Immature natural killer cell (primary cell): ENCODE data around the gene TMEM217. TPM values are rescaled to one million over a fixed set of nuclear protein-coding genes. Genes with fewer than 3 reads are reported as not detected.
A peak's percentile ranks its signal among the peaks of the same experiment; 100 is the strongest.
"Not testable (repeated sequence)": the region's sequence is repeated elsewhere in the genome, so short reads cannot be mapped to it uniquely, and the experiment has no call there.

ENCODE experiments used
- DNase-seq, 3 donors: peaks; one replicate each; pipeline ENCODE4 v3.0.0; 2022; ENCODE audit warnings: mixed read lengths in 1 of 3
- H3K27ac Mint-ChIP-seq, 6 donors: one replicate each; pipeline ENCODE4 v1.8.0; 2020; ENCODE audit warnings: mixed read lengths in 6 of 6, mild to moderate bottlenecking in 5 of 6, inconsistent platforms in 4 of 6, moderate library complexity in 3 of 6
- H3K27me3 Mint-ChIP-seq, 3 donors: one replicate each; pipeline ENCODE4 v1.8.0; 2020 to 2021; ENCODE audit warnings: low read depth in 3 of 3, mild to moderate bottlenecking in 3 of 3, mixed read lengths in 3 of 3, moderate library complexity in 3 of 3, inconsistent platforms in 1 of 3
- H3K36me3 Mint-ChIP-seq, 3 donors: one replicate each; pipeline ENCODE4 v1.8.0; 2020; ENCODE audit warnings: mixed read lengths in 3 of 3, inconsistent platforms in 2 of 3, mild to moderate bottlenecking in 2 of 3
- H3K4me1 Mint-ChIP-seq, 2 donors: one replicate each; pipeline ENCODE4 v1.8.0; 2020; ENCODE audit warnings: inconsistent platforms in 2 of 2, mild to moderate bottlenecking in 2 of 2, mixed read lengths in 2 of 2, moderate library complexity in 1 of 2
- H3K4me3 Mint-ChIP-seq, 5 donors: one replicate each; pipeline ENCODE4 v1.8.0; 2020; ENCODE audit warnings: mild to moderate bottlenecking in 5 of 5, mixed read lengths in 5 of 5, inconsistent platforms in 3 of 5, moderate library complexity in 3 of 5
- H3K9me3 Mint-ChIP-seq, 6 donors: one replicate each; pipeline ENCODE4 v1.8.0; 2020; ENCODE audit warnings: mild to moderate bottlenecking in 6 of 6, mixed read lengths in 6 of 6, inconsistent platforms in 4 of 6, moderate library complexity in 3 of 6
- polyA plus RNA-seq, 3 donors: library from polyadenylated mRNA; unstranded; fragments of 300-500 nt; fragmentation: Illumina TruSeq; gene quantifications; one replicate each; pipeline ENCODE4 v1.2.3, GENCODE V29; 2021

TMEM217 gene
- under 1 TPM in 2 of 3 donors, not detected in 1; 0.23 to 0.32 TPM for polyA plus RNA-seq

GRCh38 chr6:37257634-37258404 lies at the start of gene TMEM217, which contains the start of gene TBC1D22B:
TSS of gene TMEM217 (minus strand) at chr6:37258144. CDS start at chr6:37219030, 39,114 bp downstream.
TSS of gene TBC1D22B (plus strand) at chr6:37257772. CDS start at chr6:37257918, 146 bp downstream.
- Mint-ChIP-seq H3K4me3 (peak within 1 kb of the TSS; percentile 89 to 94 (median 92)), H3K4me1 (peaks cover 32 to 48% of the 10 kb centered on the region in 2 donors), H3K27me3 (peaks cover 2 to 12% (median 2%) of the 10 kb centered on the region in 3 donors), H3K9me3 (peaks cover 0 to 2% (median 0%) of the 10 kb centered on the region in 6 donors), H3K27ac (peak within 1 kb of the TSS; percentile 81 to 94 (median 89)), H3K36me3 (no peaks in the 10 kb centered on the region)
- DNase-seq, result peak; percentile 90 to 92 (median 92)

GRCh38 chr6:37307484-37307883 lies 49.5 kb upstream of the TMEM217 start:
- not testable (repeated sequence) for H3K27ac Mint-ChIP-seq, DNase-seq, H3K4me3 Mint-ChIP-seq, H3K4me1 Mint-ChIP-seq, H3K27me3 Mint-ChIP-seq, H3K9me3 Mint-ChIP-seq
- H3K36me3 Mint-ChIP-seq, result peaks cover 21 to 28% (median 27%) of the 10 kb centered on the region in 3 donors

DNA sequence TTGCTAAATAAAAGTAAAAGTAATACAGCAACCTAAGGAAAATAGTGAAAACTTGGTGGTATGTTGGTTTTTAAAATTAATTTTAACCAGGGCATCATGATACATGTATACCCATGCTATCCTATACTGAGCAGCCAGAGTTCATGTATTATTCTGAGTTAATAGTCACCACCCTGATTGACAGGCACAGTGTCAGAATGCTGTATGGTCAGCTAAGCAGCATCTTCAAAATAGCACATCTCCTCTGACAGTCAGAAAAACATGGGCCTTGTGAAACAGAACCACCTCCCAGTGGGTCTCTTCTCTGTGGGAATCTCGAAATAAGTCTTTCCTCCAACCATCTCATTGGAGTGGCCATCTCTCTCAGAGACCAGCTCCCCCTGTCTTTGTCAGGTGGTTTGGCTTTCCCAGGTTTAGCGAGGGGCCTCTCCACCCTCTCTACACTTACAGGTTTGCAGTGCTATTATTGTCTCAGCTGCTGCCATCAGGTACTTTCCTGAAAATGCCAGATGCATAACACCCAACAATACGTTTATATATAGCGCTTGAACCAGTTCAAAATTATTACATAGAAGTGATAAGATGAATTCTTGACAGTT lies 48.8 kb upstream of the TMEM217 start:
- Mint-ChIP-seq H3K27ac (no peak overlapping the region), H3K4me3 (no peak overlapping the region), H3K4me1 (no peaks in the 10 kb centered on the region)

DNA sequence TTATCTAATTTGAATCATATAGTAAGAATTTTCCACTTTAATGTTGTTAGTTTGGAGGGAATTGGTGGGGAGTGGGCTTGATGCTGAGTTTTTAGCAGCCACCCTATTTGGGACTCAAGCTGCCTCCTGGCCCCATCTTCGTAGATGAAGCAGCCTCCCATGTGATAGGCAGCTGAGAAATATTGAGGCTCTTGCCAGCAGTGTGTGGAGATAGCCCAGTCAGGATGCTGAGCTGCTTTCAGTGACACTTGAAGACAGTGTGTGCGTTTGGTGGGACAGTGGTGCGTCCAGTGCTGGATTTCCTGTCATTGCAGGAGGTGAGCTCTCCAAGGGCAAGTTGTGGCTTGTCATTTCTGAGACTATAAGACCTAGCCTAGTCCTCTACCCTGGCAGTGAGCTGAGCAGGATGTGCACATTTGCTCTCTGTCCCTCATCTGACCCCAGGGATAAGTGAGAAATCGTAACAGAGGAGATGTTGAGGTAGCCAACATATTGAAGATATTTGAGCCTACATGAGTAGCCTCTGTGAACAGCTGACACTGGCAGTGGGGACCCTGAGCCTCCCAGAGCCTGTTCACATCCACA lies 48.0 kb upstream of the TMEM217 start:
- no peak overlapping the region for H3K4me3 Mint-ChIP-seq
- H3K36me3 Mint-ChIP-seq, result peaks cover 30 to 35% (median 31%) of the 10 kb centered on the region in 3 donors
- H3K9me3 Mint-ChIP-seq, result no peaks in the 10 kb centered on the region
- H3K27me3 Mint-ChIP-seq, result no peaks in the 10 kb centered on the region
- H3K27ac Mint-ChIP-seq, result no peak overlapping the region
- no peaks in the 10 kb centered on the region for H3K4me1 Mint-ChIP-seq
- no peak for DNase-seq

More for the DNA sequence above, 48.8 kb upstream of the TMEM217 start:
- no peak for DNase-seq
- Mint-ChIP-seq H3K36me3 (peaks cover 25 to 35% (median 30%) of the 10 kb centered on the region in 3 donors), H3K27me3 (no peaks in the 10 kb centered on the region), H3K9me3 (no peaks in the 10 kb centered on the region)

GRCh38 chr6:37304766-37305165 lies 46.8 kb upstream of the TMEM217 start:
- Mint-ChIP-seq H3K4me3 (no peak overlapping the region), H3K4me1 (no peaks in the 10 kb centered on the region), H3K27ac (no peak overlapping the region), H3K27me3 (no peaks in the 10 kb centered on the region), H3K36me3 (peaks cover 34 to 35% (median 34%) of the 10 kb centered on the region in 3 donors), H3K9me3 (no peaks in the 10 kb centered on the region)
- DNase-seq, result no peak

- Mint-ChIP-seq H3K36me3 (peaks cover 32 to 35% (median 34%) of the 10 kb centered on the region in 3 donors), H3K27me3 (no peaks in the 10 kb centered on the region), H3K4me1 (no peaks in the 10 kb centered on the region), H3K4me3 (no peak overlapping the region), H3K9me3 (no peaks in the 10 kb centered on the region), H3K27ac (no peak overlapping the region)
- DNase-seq, result no peak
These were observed 46.1 kb upstream of the TMEM217 start for GRCh38 chr6:37303891-37304503.

DNA sequence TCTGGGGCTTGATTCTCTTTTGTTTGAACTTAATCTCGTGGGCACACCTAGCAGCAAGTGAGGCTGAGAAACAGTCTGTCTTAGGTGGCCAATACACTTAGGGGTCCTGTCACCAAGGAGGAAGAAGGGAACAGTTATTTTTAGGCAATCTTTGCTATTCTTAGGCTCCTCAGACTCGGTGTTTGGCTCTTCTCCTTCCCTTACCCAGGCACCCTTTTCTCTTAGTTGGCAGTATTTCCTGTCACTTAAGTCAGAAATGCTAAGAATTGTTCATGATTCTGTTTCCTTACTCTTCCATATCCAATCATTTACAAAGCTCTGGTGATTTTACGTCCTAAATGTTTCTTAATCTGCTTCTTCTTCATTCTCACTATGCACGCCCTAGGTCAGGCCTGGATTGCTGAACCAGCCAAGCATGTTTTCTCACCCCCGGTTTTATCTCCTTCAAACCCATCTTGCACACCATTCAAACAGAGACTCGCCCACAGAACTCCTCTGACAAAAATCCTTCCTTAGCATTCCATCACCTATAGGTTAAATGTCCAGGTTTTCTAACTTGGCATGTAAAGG lies 45.2 kb upstream of the TMEM217 start:
- Mint-ChIP-seq H3K27ac (no peak overlapping the region), H3K27me3 (no peaks in the 10 kb centered on the region), H3K4me1 (no peaks in the 10 kb centered on the region), H3K9me3 (no peaks in the 10 kb centered on the region), H3K4me3 (no peak overlapping the region), H3K36me3 (peaks cover 34 to 39% (median 35%) of the 10 kb centered on the region in 3 donors)
- no peak for DNase-seq

- Mint-ChIP-seq H3K27ac (no peak overlapping the region), H3K27me3 (no peaks in the 10 kb centered on the region), H3K4me3 (no peak overlapping the region), H3K9me3 (no peaks in the 10 kb centered on the region), H3K36me3 (peaks cover 41 to 47% (median 43%) of the 10 kb centered on the region in 3 donors), H3K4me1 (no peaks in the 10 kb centered on the region)
- no peak for DNase-seq
These were observed 44.2 kb upstream of the TMEM217 start for GRCh38 chr6:37302086-37302686.

DNA sequence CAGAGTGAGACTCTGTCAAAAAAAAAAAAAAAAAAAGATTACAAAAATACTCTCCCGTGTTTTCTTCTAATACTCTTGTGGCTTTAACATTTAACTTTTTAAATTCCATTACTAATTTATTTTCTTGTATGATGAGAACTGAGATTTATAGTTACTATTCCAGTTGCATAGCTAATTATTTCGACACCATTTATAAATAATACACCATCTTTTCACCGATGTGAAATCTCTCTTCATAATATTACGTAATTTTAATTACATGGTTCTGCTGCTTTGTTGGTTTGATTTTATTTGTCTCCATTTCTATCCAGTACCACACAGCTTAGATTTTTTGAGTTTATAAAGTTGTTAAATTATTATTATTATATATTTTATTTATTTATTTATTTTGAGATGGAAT lies 42.0 kb upstream of the TMEM217 start:
- Mint-ChIP-seq H3K27ac (no peak overlapping the region), H3K36me3 (peaks cover 50 to 53% (median 50%) of the 10 kb centered on the region in 3 donors), H3K4me1 (no peaks in the 10 kb centered on the region), H3K9me3 (no peaks in the 10 kb centered on the region), H3K27me3 (no peaks in the 10 kb centered on the region), H3K4me3 (no peak overlapping the region)
- DNase-seq, result no peak

DNA sequence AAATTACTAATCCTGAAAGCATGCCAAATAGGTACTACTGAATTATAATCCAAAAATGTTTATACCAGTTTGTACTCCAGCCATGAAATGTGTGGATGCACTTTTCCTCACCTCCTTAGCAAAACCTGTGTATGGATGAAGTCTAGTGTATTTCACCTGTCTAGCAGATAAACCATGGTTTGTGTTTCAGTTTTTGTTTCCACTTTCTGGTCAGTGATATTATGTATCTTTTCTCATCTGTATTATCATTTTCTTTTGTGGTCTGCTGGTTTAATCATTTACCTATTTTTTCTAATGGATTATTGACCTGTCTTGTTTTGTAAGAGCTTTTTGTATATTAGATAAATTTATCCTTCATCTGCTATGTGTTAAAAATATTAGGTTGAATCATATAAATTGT lies 41.0 kb upstream of the TMEM217 start:
- Mint-ChIP-seq H3K27me3 (no peaks in the 10 kb centered on the region), H3K36me3 (peaks cover 42 to 46% (median 44%) of the 10 kb centered on the region in 3 donors), H3K27ac (no peak overlapping the region), H3K4me1 (no peaks in the 10 kb centered on the region), H3K4me3 (no peak overlapping the region), H3K9me3 (no peaks in the 10 kb centered on the region)
- DNase-seq, result no peak

- not testable (repeated sequence) for DNase-seq, H3K4me3 Mint-ChIP-seq, H3K4me1 Mint-ChIP-seq, H3K27ac Mint-ChIP-seq, H3K27me3 Mint-ChIP-seq, H3K9me3 Mint-ChIP-seq
- H3K36me3 Mint-ChIP-seq, result peaks cover 40 to 41% (median 40%) of the 10 kb centered on the region in 3 donors
These were observed 39.7 kb upstream of the TMEM217 start for GRCh38 chr6:37297637-37298036.

DNA sequence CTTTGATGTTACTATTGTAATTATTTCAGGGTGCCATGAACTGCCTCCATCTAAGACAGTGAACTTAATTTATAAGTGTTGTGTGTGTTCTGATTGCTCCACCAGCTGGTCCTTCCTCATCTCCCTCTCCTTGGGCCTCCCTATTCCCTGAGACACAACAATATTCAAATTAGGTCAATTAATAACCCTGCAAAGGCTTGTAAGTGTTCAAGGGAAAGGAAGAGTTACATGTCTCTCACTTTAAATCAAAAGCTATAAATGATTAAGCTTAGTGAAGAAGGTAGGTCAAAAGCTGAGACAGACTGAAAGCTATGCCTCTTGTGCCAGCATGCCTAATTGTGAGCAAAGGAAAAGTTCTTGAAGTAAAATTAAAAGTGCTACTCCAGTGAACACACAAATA lies 35.5 kb upstream of the TMEM217 start:
- H3K9me3 Mint-ChIP-seq, result no peaks in the 10 kb centered on the region
- H3K36me3 Mint-ChIP-seq, result peaks cover 29 to 51% (median 32%) of the 10 kb centered on the region in 3 donors
- H3K4me3 Mint-ChIP-seq, result no peak overlapping the region
- H3K27ac Mint-ChIP-seq, result peak overlapping the region in 2 of 6 donors; percentile 2 to 16
- H3K4me1 Mint-ChIP-seq, result peaks cover 12 to 22% of the 10 kb centered on the region in 2 donors
- no peak for DNase-seq
- no peaks in the 10 kb centered on the region for H3K27me3 Mint-ChIP-seq

GRCh38 chr6:37289931-37290330 lies 32.0 kb upstream of the TMEM217 start:
- peak in 1 of 3 donors; percentile 5 for DNase-seq
- Mint-ChIP-seq H3K36me3 (peaks cover 21 to 49% (median 26%) of the 10 kb centered on the region in 3 donors), H3K27ac (peak overlapping the region in 5 of 6 donors; percentile 0 to 61 (median 25)), H3K9me3 (no peaks in the 10 kb centered on the region), H3K4me1 (peaks cover 12 to 22% of the 10 kb centered on the region in 2 donors), H3K4me3 (no peak overlapping the region), H3K27me3 (no peaks in the 10 kb centered on the region)
